Measurements from ENCODE around the gene SNRNP48.

SNRNP48 gene

GRCh38 chr6:7550433-7550801 is 39.6 kb upstream of the SNRNP48 start:
- DNase-seq (no peak), ATAC-seq (replicated peaks) (no peak)
- Mint-ChIP-seq H3K4me1 (no peaks in the 10 kb centered on the region), H3K27ac (no peak overlapping the region), H3K4me3 (no peak overlapping the region), H3K27me3 (peaks cover 14 to 46% of the 10 kb centered on the region in 2 donors), H3K36me3 (no peaks in the 10 kb centered on the region), H3K9me3 (no peaks in the 10 kb centered on the region)

- peaks cover 0 to 6% of the 10 kb centered on the region in 2 donors for H3K36me3 Mint-ChIP-seq
- no peak overlapping the region for H3K4me3 Mint-ChIP-seq
- H3K27me3 Mint-ChIP-seq = peaks cover 12 to 34% of the 10 kb centered on the region in 2 donors
- no peaks in the 10 kb centered on the region for H3K9me3 Mint-ChIP-seq
- no peak overlapping the region for H3K27ac Mint-ChIP-seq
- DNase-seq = no peak
- no peak for ATAC-seq (replicated peaks)
- H3K4me1 Mint-ChIP-seq = no peaks in the 10 kb centered on the region
These were observed 35.3 kb upstream of the SNRNP48 start for GRCh38 chr6:7554533-7555275.

GRCh38 chr6:7555671-7556070 is 34.3 kb upstream of the SNRNP48 start:
- no peaks in the 10 kb centered on the region for H3K4me1 Mint-ChIP-seq
- ATAC-seq (replicated peaks) (no peak), DNase-seq (no peak)
- no peak overlapping the region for H3K27ac Mint-ChIP-seq
- H3K27me3 Mint-ChIP-seq = peaks cover 12 to 41% of the 10 kb centered on the region in 2 donors
- H3K36me3 Mint-ChIP-seq = peaks cover 0 to 6% of the 10 kb centered on the region in 2 donors
- no peak overlapping the region for H3K4me3 Mint-ChIP-seq
- no peaks in the 10 kb centered on the region for H3K9me3 Mint-ChIP-seq

DNA sequence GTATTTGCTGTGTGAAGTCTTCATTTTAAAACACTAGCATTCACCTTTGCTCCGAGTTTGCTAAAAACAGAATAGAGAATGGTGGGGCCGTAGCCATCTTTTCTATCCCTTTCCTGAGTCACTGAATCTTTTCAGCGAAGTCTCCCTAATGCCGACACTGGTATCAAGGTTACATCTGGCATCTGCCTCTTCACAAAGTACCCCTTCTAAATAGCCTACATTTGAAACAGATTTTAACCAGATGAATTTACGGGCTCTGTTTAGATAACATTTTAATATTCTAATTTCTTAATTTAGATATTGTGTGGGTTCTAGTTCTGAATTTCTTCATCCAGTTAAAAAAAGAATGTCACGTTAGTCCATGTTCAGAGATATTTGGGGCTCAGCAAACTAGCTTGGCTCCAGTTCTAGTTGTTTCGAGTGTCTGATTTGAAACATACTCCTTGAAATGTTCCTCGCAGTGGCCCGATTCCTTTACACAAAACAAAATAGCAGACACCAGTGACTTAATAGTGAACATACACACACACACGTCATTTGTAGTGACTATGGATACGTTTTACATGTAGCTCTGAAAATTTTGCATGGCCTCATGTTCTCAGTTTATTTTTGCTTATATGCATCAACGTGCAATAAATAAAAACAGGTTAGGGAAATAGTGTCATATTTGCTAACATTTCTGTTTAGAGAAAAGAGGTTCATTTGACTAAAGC is 33.4 kb upstream of the SNRNP48 start:
- DNase-seq (no peak), ATAC-seq (replicated peaks) (no peak)
- no peaks in the 10 kb centered on the region for H3K9me3 Mint-ChIP-seq
- H3K4me3 Mint-ChIP-seq = no peak overlapping the region
- H3K4me1 Mint-ChIP-seq = no peaks in the 10 kb centered on the region
- H3K27me3 Mint-ChIP-seq = peaks cover 12 to 43% of the 10 kb centered on the region in 2 donors
- H3K27ac Mint-ChIP-seq = no peak overlapping the region
- peaks cover 0 to 6% of the 10 kb centered on the region in 2 donors for H3K36me3 Mint-ChIP-seq

DNA sequence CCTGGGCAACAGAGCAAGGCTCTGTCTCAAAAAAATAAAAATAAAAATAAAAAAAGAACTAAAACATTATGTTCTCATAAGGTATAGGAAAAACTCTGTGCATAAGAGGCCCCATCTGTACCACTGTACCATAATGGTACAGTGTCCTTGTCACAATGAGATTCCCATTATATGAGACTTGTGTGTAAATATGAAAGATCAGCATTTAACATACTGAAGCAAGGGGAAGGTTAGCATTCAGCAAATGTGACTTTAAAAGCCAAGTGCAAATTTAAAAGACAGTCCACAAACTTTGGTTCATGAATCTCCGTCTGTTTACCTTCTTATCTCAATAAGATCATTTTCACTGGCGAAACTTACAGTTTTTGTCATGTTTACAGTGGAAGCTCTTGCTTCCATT is 32.3 kb upstream of the SNRNP48 start:
- ATAC-seq (replicated peaks) (no peak), DNase-seq (no peak)
- Mint-ChIP-seq H3K9me3 (no peaks in the 10 kb centered on the region), H3K36me3 (peaks cover 0 to 6% of the 10 kb centered on the region in 2 donors), H3K4me3 (no peak overlapping the region), H3K4me1 (no peaks in the 10 kb centered on the region), H3K27me3 (peaks cover 12 to 42% of the 10 kb centered on the region in 2 donors), H3K27ac (no peak overlapping the region)

DNA sequence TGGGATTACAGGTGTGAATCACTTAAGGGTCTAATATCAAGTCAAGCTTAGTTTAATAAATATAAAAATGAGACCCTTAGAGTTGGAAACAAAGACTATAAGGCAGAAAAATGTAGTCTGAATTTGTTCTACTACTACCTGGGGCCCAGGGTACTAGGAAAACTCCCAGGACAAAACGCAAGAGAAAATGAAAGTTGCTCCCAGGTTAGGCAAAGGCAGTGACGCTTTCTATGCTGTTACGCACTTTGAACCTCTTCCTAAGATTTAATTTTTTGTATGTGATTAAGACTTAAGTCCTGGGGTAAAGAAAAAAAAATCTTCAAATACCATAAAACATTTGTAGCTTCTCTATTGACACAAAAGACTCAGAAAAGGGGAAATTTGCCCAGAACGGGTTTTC is 31.2 kb upstream of the SNRNP48 start:
- no peak for DNase-seq
- Mint-ChIP-seq H3K36me3 (peaks cover 0 to 6% of the 10 kb centered on the region in 2 donors), H3K4me1 (no peaks in the 10 kb centered on the region), H3K9me3 (no peaks in the 10 kb centered on the region), H3K27me3 (peaks cover 5 to 39% of the 10 kb centered on the region in 2 donors), H3K4me3 (no peak overlapping the region), H3K27ac (no peak overlapping the region)
- no peak for ATAC-seq (replicated peaks)

GRCh38 chr6:7559196-7559595 is 30.8 kb upstream of the SNRNP48 start:
- no peak for DNase-seq
- H3K4me1 Mint-ChIP-seq = no peaks in the 10 kb centered on the region
- H3K9me3 Mint-ChIP-seq = no peaks in the 10 kb centered on the region
- ATAC-seq (replicated peaks) = no peak
- peaks cover 0 to 6% of the 10 kb centered on the region in 2 donors for H3K36me3 Mint-ChIP-seq
- peaks cover 5 to 38% of the 10 kb centered on the region in 2 donors for H3K27me3 Mint-ChIP-seq
- no peak overlapping the region for H3K4me3 Mint-ChIP-seq
- H3K27ac Mint-ChIP-seq = no peak overlapping the region

- H3K27ac Mint-ChIP-seq = no peak overlapping the region
- no peak overlapping the region for H3K4me3 Mint-ChIP-seq
These were observed 30.2 kb upstream of the SNRNP48 start for GRCh38 chr6:7559651-7560385.

DNA sequence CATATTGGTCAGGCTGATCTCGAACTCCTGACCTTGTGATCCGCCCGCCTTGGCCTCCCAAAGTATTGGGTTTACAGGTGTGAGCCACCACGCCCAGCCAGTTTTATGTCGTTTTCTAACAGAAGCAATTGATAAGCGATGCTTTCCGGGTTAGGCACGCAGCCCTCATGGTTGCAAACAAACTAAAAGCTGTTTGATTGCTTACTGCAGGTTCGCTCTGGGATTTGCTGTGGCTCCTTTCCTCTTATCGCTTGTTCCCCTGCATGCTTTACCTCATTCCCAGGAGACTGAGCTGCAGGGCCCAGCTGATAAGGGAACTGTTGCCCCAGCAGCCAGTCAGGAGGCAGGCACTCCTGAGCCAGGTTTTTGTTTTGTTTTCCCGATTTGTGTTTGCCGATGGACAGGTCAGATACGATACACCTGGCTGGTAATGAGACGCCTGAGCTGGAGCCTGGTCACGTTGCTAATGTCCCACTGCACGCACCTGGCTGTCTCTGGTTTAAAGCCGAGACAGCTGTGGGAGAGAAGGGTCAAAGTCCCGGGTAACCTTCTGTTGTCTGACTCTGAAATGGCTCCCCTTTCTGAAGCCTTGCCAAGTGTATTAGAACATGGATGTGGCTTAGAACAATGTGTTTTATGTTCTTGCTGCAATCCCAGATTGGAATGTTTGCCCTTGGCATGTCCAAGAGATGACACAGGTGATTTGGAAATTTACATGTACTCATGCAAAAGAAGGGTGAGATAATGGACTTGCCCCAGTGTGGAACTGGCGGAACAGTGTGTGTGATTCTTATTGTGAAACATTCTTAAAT is 28.6 kb upstream of the SNRNP48 start:
- Mint-ChIP-seq H3K36me3 (peaks cover 0 to 7% of the 10 kb centered on the region in 2 donors), H3K4me1 (no peaks in the 10 kb centered on the region), H3K4me3 (no peak overlapping the region), H3K27me3 (peaks cover 12 to 44% of the 10 kb centered on the region in 2 donors), H3K27ac (no peak overlapping the region), H3K9me3 (no peaks in the 10 kb centered on the region)
- ATAC-seq (replicated peaks) (no peak), DNase-seq (no peak)

More at GRCh38 chr6:7559651-7560385, 30.2 kb upstream of the SNRNP48 start:
- no peaks in the 10 kb centered on the region for H3K4me1 Mint-ChIP-seq
- ATAC-seq (replicated peaks) (no peak), DNase-seq (no peak)
- H3K9me3 Mint-ChIP-seq = no peaks in the 10 kb centered on the region
- peaks cover 5 to 40% of the 10 kb centered on the region in 2 donors for H3K27me3 Mint-ChIP-seq
- peaks cover 0 to 6% of the 10 kb centered on the region in 2 donors for H3K36me3 Mint-ChIP-seq

DNA sequence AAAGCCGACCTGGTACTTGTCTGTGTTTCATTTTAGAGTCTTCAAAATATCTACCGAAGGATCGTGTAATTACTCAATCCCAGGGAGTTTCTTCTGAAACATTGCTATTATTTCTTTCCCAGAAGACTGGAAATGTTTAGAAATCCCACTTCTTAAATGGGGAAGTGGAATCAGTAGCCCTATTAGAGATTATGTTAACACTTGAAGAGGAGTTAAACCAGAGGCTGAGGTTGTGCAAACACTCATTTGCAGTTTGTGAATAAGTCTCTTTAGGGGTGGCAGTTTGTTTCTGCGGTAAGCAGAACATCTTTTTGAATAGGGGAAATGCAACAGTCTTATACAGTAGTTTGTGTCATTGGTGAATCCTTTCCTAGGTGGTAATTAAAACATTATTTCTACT is 27.2 kb upstream of the SNRNP48 start:
- Mint-ChIP-seq H3K36me3 (peaks cover 0 to 5% of the 10 kb centered on the region in 2 donors), H3K27me3 (peaks cover 11 to 46% of the 10 kb centered on the region in 2 donors), H3K9me3 (no peaks in the 10 kb centered on the region), H3K27ac (no peak overlapping the region), H3K4me3 (no peak overlapping the region), H3K4me1 (no peaks in the 10 kb centered on the region)
- no peak for DNase-seq
- no peak for ATAC-seq (replicated peaks)

GRCh38 chr6:7566107-7566506 is 23.9 kb upstream of the SNRNP48 start:
- Mint-ChIP-seq H3K4me3 (no peak overlapping the region), H3K36me3 (peaks cover 0 to 4% of the 10 kb centered on the region in 2 donors), H3K27me3 (peaks cover 18 to 52% of the 10 kb centered on the region in 2 donors), H3K4me1 (no peaks in the 10 kb centered on the region), H3K27ac (no peak overlapping the region), H3K9me3 (no peaks in the 10 kb centered on the region)
- ATAC-seq (replicated peaks) = no peak
- no peak for DNase-seq

DNA sequence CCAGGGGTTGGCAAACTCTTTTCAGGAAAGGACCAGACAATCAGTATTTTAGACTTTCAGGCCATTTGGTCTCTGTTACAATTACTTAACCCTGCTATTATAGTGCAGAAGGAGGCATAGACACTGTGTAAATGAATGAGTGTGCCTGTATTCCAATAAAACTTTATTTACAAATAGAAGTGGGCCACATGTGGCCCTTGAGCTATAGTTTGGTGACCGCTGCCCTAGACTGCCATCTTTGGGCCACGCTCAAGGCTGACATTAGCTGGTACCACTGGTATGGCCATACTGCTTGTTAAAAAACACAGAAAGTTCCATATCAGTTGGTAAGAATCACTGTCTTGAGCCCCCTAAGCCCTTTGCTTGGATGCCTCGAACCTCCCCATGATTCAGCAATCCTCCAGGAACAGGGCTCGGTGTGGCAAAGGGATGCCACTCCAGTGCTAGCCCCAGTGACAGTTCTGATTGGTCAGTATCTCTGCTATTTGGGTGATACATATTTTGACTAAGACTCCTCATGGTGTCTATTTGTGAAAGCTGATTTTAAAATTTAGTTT is 23.3 kb upstream of the SNRNP48 start:
- DNase-seq (no peak), ATAC-seq (replicated peaks) (no peak)
- peaks cover 0 to 4% of the 10 kb centered on the region in 2 donors for H3K36me3 Mint-ChIP-seq
- no peak overlapping the region for H3K27ac Mint-ChIP-seq
- H3K27me3 Mint-ChIP-seq = peaks cover 18 to 46% of the 10 kb centered on the region in 2 donors
- no peak overlapping the region for H3K4me3 Mint-ChIP-seq
- H3K4me1 Mint-ChIP-seq = no peaks in the 10 kb centered on the region
- no peaks in the 10 kb centered on the region for H3K9me3 Mint-ChIP-seq

- H3K27me3 Mint-ChIP-seq = peaks cover 18 to 45% of the 10 kb centered on the region in 2 donors
These were observed 22.0 kb upstream of the SNRNP48 start for GRCh38 chr6:7568021-7568420.

More at GRCh38 chr6:7568021-7568420, 22.0 kb upstream of the SNRNP48 start:
- Mint-ChIP-seq H3K4me3 (no peak overlapping the region), H3K27ac (no peak overlapping the region), H3K36me3 (peaks cover 0 to 4% of the 10 kb centered on the region in 2 donors), H3K4me1 (no peaks in the 10 kb centered on the region), H3K9me3 (no peaks in the 10 kb centered on the region)
- ATAC-seq (replicated peaks) = no peak
- no peak for DNase-seq
